Endothelial cell of umbilical vein (primary cell): ENCODE data around the gene TMEM61.

Experiments
- EZH2 ChIP-seq: IDR thresholded peaks from 2 replicates; pipeline ENCODE4 v1.6.1; 2012; ENCODE audit warnings: borderline replicate concordance, low read depth, mild to moderate bottlenecking, moderate library complexity, low read length, inconsistent platforms; ENCODE audit not compliant: severe bottlenecking
- GATA2 ChIP-seq: IDR thresholded peaks from 2 replicates; pipeline ENCODE4 v1.7.0; 2011; ENCODE audit warnings: low read depth, mild to moderate bottlenecking, moderate library complexity, mixed read lengths, low read length; ENCODE audit not compliant: insufficient read length, insufficient read depth
- JUN ChIP-seq: IDR thresholded peaks from 2 replicates; pipeline ENCODE4 v1.6.1; 2011; ENCODE audit warnings: borderline replicate concordance, low read depth; ENCODE audit not compliant: insufficient read length, insufficient read depth
- MYC ChIP-seq: IDR thresholded peaks from one replicate; pipeline ENCODE4 v1.6.1; 2011; ENCODE audit warnings: mild to moderate bottlenecking, low read depth, low read length
- POLR2A ChIP-seq: IDR thresholded peaks from 2 replicates; pipeline ENCODE4 v1.6.1; 2012; ENCODE audit warnings: low read depth, mild to moderate bottlenecking, control low read depth, low read length
- POLR2AphosphoS5 ChIP-seq: IDR thresholded peaks from 2 replicates; pipeline ENCODE4 v1.6.1; 2012; ENCODE audit warnings: low read depth, mild to moderate bottlenecking, control low read depth, low read length, moderate library complexity; ENCODE audit not compliant: insufficient read depth
- TF ChIP-seq, protein P1 (sequence below), 2 donors: IDR thresholded peaks; 1 replicate in 1 of 2; 2 replicates in 1 of 2; pipeline ENCODE4 v1.5.1; 2011; ENCODE audit warnings: low read length in 2 of 2, mild to moderate bottlenecking in 2 of 2, moderate library complexity in 2 of 2, control low read depth in 1 of 2, inconsistent platforms in 1 of 2, low read depth in 1 of 2; ENCODE audit not compliant: insufficient read depth in 1 of 2; ENCODE audit errors: extremely low read depth in 1 of 2
- TF ChIP-seq, protein P2 (sequence below): IDR thresholded peaks from 2 replicates; pipeline ENCODE4 v1.6.1; 2011; ENCODE audit not compliant: insufficient read depth, insufficient read length

- TF ChIP-seq EZH2 (no peak), GATA2 (no peak), JUN (no peak), POLR2AphosphoS5 (no peak), POLR2A (no peak), MYC (no peak)
- TF ChIP-seq, protein P1, sequence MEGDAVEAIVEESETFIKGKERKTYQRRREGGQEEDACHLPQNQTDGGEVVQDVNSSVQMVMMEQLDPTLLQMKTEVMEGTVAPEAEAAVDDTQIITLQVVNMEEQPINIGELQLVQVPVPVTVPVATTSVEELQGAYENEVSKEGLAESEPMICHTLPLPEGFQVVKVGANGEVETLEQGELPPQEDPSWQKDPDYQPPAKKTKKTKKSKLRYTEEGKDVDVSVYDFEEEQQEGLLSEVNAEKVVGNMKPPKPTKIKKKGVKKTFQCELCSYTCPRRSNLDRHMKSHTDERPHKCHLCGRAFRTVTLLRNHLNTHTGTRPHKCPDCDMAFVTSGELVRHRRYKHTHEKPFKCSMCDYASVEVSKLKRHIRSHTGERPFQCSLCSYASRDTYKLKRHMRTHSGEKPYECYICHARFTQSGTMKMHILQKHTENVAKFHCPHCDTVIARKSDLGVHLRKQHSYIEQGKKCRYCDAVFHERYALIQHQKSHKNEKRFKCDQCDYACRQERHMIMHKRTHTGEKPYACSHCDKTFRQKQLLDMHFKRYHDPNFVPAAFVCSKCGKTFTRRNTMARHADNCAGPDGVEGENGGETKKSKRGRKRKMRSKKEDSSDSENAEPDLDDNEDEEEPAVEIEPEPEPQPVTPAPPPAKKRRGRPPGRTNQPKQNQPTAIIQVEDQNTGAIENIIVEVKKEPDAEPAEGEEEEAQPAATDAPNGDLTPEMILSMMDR (IDR thresholded peaks at IDR 0.05; ENCODE audit: extremely low read depth in 1 of 2, insufficient read depth in 1 of 2, low read depth in 1 of 2, low read length in 2 of 2) = no peak
- TF ChIP-seq, protein P2, sequence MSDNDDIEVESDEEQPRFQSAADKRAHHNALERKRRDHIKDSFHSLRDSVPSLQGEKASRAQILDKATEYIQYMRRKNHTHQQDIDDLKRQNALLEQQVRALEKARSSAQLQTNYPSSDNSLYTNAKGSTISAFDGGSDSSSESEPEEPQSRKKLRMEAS = no peak
Observed at GRCh38 chr1:55018395-55018794, 38.0 kb downstream of the TMEM61 start.
